Gastroesophageal sphincter (tissue), 3 donors: Measurements from ENCODE around the gene TMEM164.

Source experiments
- POLR2A ChIP-seq, 2 donors: fragments of 450-650 bp; IDR thresholded peaks; one replicate each; pipeline ENCODE4 v1.6.1; 2017; ENCODE audit warnings: antibody characterized with exemption in 2 of 2, mild to moderate bottlenecking in 2 of 2, moderate library complexity in 1 of 2
- TF ChIP-seq, protein P1 (sequence below), 4 experiments: fragments of 200-600 bp in 2 of 4; fragments of 450-650 bp in 2 of 4; sonication (generic) in 1 of 4; IDR thresholded peaks; one replicate each; pipeline ENCODE4 v1.5.1; 2017 to 2019; ENCODE audit warnings: antibody characterized with exemption in 4 of 4, mild to moderate bottlenecking in 2 of 4, moderate library complexity in 2 of 4

DNA sequence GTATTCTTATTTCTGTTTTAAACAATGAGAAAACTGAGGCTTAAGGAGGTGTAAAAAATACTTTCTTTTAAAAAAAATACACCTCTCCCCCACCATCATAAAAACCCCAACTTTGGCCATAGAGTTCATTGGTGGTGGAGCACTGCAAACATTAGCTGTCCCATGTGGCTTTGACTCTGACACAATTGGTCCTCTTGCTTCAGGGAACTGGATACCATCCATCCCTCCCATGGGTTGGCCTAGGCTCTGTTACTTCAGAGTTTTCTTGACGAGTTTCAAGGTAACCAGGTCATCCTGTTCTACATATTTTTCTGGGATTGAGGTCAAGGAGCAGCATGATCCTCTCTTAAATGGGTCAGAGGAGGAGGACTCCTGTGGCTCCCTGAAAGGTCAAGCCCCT, 50.5 kb downstream of the TMEM164 start:
- TF ChIP-seq, protein P1, sequence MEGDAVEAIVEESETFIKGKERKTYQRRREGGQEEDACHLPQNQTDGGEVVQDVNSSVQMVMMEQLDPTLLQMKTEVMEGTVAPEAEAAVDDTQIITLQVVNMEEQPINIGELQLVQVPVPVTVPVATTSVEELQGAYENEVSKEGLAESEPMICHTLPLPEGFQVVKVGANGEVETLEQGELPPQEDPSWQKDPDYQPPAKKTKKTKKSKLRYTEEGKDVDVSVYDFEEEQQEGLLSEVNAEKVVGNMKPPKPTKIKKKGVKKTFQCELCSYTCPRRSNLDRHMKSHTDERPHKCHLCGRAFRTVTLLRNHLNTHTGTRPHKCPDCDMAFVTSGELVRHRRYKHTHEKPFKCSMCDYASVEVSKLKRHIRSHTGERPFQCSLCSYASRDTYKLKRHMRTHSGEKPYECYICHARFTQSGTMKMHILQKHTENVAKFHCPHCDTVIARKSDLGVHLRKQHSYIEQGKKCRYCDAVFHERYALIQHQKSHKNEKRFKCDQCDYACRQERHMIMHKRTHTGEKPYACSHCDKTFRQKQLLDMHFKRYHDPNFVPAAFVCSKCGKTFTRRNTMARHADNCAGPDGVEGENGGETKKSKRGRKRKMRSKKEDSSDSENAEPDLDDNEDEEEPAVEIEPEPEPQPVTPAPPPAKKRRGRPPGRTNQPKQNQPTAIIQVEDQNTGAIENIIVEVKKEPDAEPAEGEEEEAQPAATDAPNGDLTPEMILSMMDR (IDR thresholded peaks at IDR 0.05): no peak
- TF ChIP-seq POLR2A (IDR thresholded peaks at IDR 0.05): no peak
